ENCODE measurements around the gene C1orf105.

- no peak for TF ChIP-seq NFRKB (IDR thresholded peaks at IDR 0.05)
- TF ChIP-seq JUN (CRISPR knock-in tag; IDR thresholded peaks at IDR 0.05) = no peak
- no peak for TF ChIP-seq HDAC2 (CRISPR knock-in tag; IDR thresholded peaks at IDR 0.05)
- TF ChIP-seq NR2F1 (CRISPR knock-in tag; IDR thresholded peaks at IDR 0.05) = no peak
- no peak for TF ChIP-seq EP300 (IDR thresholded peaks at IDR 0.05; ENCODE audit: low read depth in 2 of 2, low read length in 2 of 2)
- no peak for TF ChIP-seq EP300 (CRISPR knock-in tag; IDR thresholded peaks at IDR 0.05; ENCODE audit: borderline replicate concordance)
- TF ChIP-seq, protein P1, sequence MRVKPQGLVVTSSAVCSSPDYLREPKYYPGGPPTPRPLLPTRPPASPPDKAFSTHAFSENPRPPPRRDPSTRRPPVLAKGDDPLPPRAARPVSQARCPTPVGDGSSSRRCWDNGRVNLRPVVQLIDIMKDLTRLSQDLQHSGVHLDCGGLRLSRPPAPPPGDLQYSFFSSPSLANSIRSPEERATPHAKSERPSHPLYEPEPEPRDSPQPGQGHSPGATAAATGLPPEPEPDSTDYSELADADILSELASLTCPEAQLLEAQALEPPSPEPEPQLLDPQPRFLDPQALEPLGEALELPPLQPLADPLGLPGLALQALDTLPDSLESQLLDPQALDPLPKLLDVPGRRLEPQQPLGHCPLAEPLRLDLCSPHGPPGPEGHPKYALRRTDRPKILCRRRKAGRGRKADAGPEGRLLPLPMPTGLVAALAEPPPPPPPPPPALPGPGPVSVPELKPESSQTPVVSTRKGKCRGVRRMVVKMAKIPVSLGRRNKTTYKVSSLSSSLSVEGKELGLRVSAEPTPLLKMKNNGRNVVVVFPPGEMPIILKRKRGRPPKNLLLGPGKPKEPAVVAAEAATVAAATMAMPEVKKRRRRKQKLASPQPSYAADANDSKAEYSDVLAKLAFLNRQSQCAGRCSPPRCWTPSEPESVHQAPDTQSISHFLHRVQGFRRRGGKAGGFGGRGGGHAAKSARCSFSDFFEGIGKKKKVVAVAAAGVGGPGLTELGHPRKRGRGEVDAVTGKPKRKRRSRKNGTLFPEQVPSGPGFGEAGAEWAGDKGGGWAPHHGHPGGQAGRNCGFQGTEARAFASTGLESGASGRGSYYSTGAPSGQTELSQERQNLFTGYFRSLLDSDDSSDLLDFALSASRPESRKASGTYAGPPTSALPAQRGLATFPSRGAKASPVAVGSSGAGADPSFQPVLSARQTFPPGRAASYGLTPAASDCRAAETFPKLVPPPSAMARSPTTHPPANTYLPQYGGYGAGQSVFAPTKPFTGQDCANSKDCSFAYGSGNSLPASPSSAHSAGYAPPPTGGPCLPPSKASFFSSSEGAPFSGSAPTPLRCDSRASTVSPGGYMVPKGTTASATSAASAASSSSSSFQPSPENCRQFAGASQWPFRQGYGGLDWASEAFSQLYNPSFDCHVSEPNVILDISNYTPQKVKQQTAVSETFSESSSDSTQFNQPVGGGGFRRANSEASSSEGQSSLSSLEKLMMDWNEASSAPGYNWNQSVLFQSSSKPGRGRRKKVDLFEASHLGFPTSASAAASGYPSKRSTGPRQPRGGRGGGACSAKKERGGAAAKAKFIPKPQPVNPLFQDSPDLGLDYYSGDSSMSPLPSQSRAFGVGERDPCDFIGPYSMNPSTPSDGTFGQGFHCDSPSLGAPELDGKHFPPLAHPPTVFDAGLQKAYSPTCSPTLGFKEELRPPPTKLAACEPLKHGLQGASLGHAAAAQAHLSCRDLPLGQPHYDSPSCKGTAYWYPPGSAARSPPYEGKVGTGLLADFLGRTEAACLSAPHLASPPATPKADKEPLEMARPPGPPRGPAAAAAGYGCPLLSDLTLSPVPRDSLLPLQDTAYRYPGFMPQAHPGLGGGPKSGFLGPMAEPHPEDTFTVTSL (CRISPR knock-in tag; IDR thresholded peaks at IDR 0.05; ENCODE audit: borderline replicate concordance) = no peak
- TF ChIP-seq ZNF282 (IDR thresholded peaks at IDR 0.05; ENCODE audit: partially characterized antibody) = no peak
- TF ChIP-seq ZIK1 (CRISPR knock-in tag; IDR thresholded peaks at IDR 0.05; ENCODE audit: borderline replicate concordance, low read depth) = no peak
- TF ChIP-seq, protein P2, sequence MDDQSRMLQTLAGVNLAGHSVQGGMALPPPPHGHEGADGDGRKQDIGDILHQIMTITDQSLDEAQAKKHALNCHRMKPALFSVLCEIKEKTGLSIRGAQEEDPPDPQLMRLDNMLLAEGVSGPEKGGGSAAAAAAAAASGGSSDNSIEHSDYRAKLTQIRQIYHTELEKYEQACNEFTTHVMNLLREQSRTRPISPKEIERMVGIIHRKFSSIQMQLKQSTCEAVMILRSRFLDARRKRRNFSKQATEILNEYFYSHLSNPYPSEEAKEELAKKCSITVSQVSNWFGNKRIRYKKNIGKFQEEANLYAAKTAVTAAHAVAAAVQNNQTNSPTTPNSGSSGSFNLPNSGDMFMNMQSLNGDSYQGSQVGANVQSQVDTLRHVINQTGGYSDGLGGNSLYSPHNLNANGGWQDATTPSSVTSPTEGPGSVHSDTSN (CRISPR knock-in tag; IDR thresholded peaks at IDR 0.05; ENCODE audit: borderline replicate concordance) = no peak
- TF ChIP-seq RBM22 (optimal IDR thresholded peaks at IDR 0.05; ENCODE audit: low read length) = no peak
- no peak for TF ChIP-seq ZNF263 (CRISPR knock-in tag; IDR thresholded peaks at IDR 0.05)
- TF ChIP-seq, protein P3, sequence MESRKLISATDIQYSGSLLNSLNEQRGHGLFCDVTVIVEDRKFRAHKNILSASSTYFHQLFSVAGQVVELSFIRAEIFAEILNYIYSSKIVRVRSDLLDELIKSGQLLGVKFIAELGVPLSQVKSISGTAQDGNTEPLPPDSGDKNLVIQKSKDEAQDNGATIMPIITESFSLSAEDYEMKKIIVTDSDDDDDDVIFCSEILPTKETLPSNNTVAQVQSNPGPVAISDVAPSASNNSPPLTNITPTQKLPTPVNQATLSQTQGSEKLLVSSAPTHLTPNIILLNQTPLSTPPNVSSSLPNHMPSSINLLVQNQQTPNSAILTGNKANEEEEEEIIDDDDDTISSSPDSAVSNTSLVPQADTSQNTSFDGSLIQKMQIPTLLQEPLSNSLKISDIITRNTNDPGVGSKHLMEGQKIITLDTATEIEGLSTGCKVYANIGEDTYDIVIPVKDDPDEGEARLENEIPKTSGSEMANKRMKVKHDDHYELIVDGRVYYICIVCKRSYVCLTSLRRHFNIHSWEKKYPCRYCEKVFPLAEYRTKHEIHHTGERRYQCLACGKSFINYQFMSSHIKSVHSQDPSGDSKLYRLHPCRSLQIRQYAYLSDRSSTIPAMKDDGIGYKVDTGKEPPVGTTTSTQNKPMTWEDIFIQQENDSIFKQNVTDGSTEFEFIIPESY (CRISPR knock-in tag; IDR thresholded peaks at IDR 0.05) = no peak
- no peak for TF ChIP-seq FOSL2 (CRISPR knock-in tag; IDR thresholded peaks at IDR 0.05)
Observed at GRCh38 chr1:172429331-172430127, 9.0 kb downstream of the C1orf105 start.

Measured in HepG2 (cell line).